Measurements from ENCODE around the gene PRKCZ. TPM values are rescaled to one million over a fixed set of nuclear protein-coding genes. Genes with fewer than 3 reads are reported as not detected.
A peak's percentile ranks its signal among the peaks of the same experiment; 100 is the strongest.

PRKCZ gene
- total and polyA plus RNA-seq, 2 donors (not counting 1 experiment from before 2014, with no cell fraction given) = 1.6 to 2.0 TPM

- DNase-seq (ENCODE audit: low read depth in 2 of 2) = peak; percentile 51 to 68
- no peaks in the 10 kb centered on the region for H4K20me1 ChIP-seq (ENCODE audit: control insufficient read depth, extremely low read depth, insufficient read depth, low read length)
- peak overlapping the region; percentile 94 for H3K4me2 ChIP-seq (ENCODE audit: extremely low read depth, insufficient read depth, low read length)
- no peaks in the 10 kb centered on the region for H3K79me2 ChIP-seq (ENCODE audit: control insufficient read depth, insufficient read depth, low read length)
- TF ChIP-seq EZH2 (IDR thresholded peaks at IDR 0.05; ENCODE audit: low read length, missing control alignments) = no peak
- peak overlapping the region; percentile 87 for H3K27ac ChIP-seq (ENCODE audit: insufficient read depth, low read length)
- H3K27me3 ChIP-seq (ENCODE audit: control insufficient read depth, insufficient read depth, low read length) = no peaks in the 10 kb centered on the region
- H3K4me1 ChIP-seq (ENCODE audit: control insufficient read depth, extremely low read depth, insufficient read depth, low read length) = peaks cover 28% of the 10 kb centered on the region
- no peaks in the 10 kb centered on the region for H3K36me3 ChIP-seq (ENCODE audit: control insufficient read depth, insufficient read depth, low read length)
- H3K9me3 ChIP-seq (ENCODE audit: control insufficient read depth, insufficient read depth, low read depth, low read length) = no peaks in the 10 kb centered on the region
- peak overlapping the region; percentile 34 for H2AFZ ChIP-seq (ENCODE audit: low read length)
- H3K9ac ChIP-seq (ENCODE audit: insufficient read depth, low read length) = peak overlapping the region; percentile 64
- H3K4me3 ChIP-seq (replicated peaks in 1 of 4; ENCODE audit: control extremely low read depth in 1 of 4, insufficient read depth in 1 of 4, low read depth in 3 of 4, low read length in 4 of 4) = peak overlapping the region; percentile 45 to 64 (median 54)
Measured at GRCh38 chr1:2204415-2205190, 154.4 kb downstream of the PRKCZ start.

- Histone ChIP-seq H3K27ac (ENCODE audit: insufficient read depth, low read length) (peak overlapping the region; percentile 22), H3K9ac (ENCODE audit: insufficient read depth, low read length) (no peak overlapping the region)
Measured at GRCh38 chr1:2205191-2205952, 155.2 kb downstream of the PRKCZ start.

GRCh38 chr1:2206813-2207487 lies 156.7 kb downstream of the PRKCZ start:
- peak overlapping the region in 3 of 4 experiments; percentile 5 to 19 (median 13) for H3K4me3 ChIP-seq (replicated peaks in 1 of 4; ENCODE audit: control extremely low read depth in 1 of 4, insufficient read depth in 1 of 4, low read depth in 3 of 4, low read length in 4 of 4)
- no peaks in the 10 kb centered on the region for H3K27me3 ChIP-seq (ENCODE audit: control insufficient read depth, insufficient read depth, low read length)
- peak overlapping the region; percentile 14 for H2AFZ ChIP-seq (ENCODE audit: low read length)
- H3K36me3 ChIP-seq (ENCODE audit: control insufficient read depth, insufficient read depth, low read length) = no peaks in the 10 kb centered on the region
- no peaks in the 10 kb centered on the region for H3K79me2 ChIP-seq (ENCODE audit: control insufficient read depth, insufficient read depth, low read length)
- peak overlapping the region; percentile 75 for H3K9ac ChIP-seq (ENCODE audit: insufficient read depth, low read length)
- peaks cover 26% of the 10 kb centered on the region for H3K4me1 ChIP-seq (ENCODE audit: control insufficient read depth, extremely low read depth, insufficient read depth, low read length)
- H4K20me1 ChIP-seq (ENCODE audit: control insufficient read depth, extremely low read depth, insufficient read depth, low read length) = no peaks in the 10 kb centered on the region
- no peak for DNase-seq (ENCODE audit: low read depth in 2 of 2)
- H3K27ac ChIP-seq (ENCODE audit: insufficient read depth, low read length) = peak overlapping the region; percentile 92
- H3K4me2 ChIP-seq (ENCODE audit: extremely low read depth, insufficient read depth, low read length) = peak overlapping the region; percentile 52
- TF ChIP-seq CTCF (conservative IDR thresholded peaks at IDR 0.05 in 1 of 2, IDR thresholded peaks at IDR 0.05 in 1 of 2; ENCODE audit: low read depth in 1 of 2, low read length in 2 of 2) (no peak), EZH2 (IDR thresholded peaks at IDR 0.05; ENCODE audit: low read length, missing control alignments) (no peak)
- no peaks in the 10 kb centered on the region for H3K9me3 ChIP-seq (ENCODE audit: control insufficient read depth, insufficient read depth, low read depth, low read length)

More at GRCh38 chr1:2205191-2205952, 155.2 kb downstream of the PRKCZ start:
- Histone ChIP-seq H3K9me3 (ENCODE audit: control insufficient read depth, insufficient read depth, low read depth, low read length) (no peaks in the 10 kb centered on the region), H3K4me2 (ENCODE audit: extremely low read depth, insufficient read depth, low read length) (peak overlapping the region; percentile 54), H3K4me3 (replicated peaks in 1 of 4; ENCODE audit: control extremely low read depth in 1 of 4, insufficient read depth in 1 of 4, low read depth in 3 of 4, low read length in 4 of 4) (peak overlapping the region in 3 of 4 experiments; percentile 4 to 53 (median 24)), H3K4me1 (ENCODE audit: control insufficient read depth, extremely low read depth, insufficient read depth, low read length) (peaks cover 28% of the 10 kb centered on the region), H3K36me3 (ENCODE audit: control insufficient read depth, insufficient read depth, low read length) (no peaks in the 10 kb centered on the region), H3K79me2 (ENCODE audit: control insufficient read depth, insufficient read depth, low read length) (no peaks in the 10 kb centered on the region), H3K27me3 (ENCODE audit: control insufficient read depth, insufficient read depth, low read length) (no peaks in the 10 kb centered on the region), H4K20me1 (ENCODE audit: control insufficient read depth, extremely low read depth, insufficient read depth, low read length) (no peaks in the 10 kb centered on the region), H2AFZ (ENCODE audit: low read length) (no peak overlapping the region)
- TF ChIP-seq CTCF (conservative IDR thresholded peaks at IDR 0.05 in 1 of 2, IDR thresholded peaks at IDR 0.05 in 1 of 2; ENCODE audit: low read depth in 1 of 2, low read length in 2 of 2) = no peak
- no peak for TF ChIP-seq EZH2 (IDR thresholded peaks at IDR 0.05; ENCODE audit: low read length, missing control alignments)
- peak; percentile 88 to 95 for DNase-seq (ENCODE audit: low read depth in 2 of 2)
